ENCODE data around the gene OR56A1. TPM values are rescaled to one million over a fixed set of nuclear protein-coding genes. Genes with fewer than 3 reads are reported as not detected.
A peak's percentile ranks its signal among the peaks of the same experiment; 100 is the strongest.

OR56A1 gene
- total RNA-seq, 1 donor from 2014 or later: not detected

DNA sequence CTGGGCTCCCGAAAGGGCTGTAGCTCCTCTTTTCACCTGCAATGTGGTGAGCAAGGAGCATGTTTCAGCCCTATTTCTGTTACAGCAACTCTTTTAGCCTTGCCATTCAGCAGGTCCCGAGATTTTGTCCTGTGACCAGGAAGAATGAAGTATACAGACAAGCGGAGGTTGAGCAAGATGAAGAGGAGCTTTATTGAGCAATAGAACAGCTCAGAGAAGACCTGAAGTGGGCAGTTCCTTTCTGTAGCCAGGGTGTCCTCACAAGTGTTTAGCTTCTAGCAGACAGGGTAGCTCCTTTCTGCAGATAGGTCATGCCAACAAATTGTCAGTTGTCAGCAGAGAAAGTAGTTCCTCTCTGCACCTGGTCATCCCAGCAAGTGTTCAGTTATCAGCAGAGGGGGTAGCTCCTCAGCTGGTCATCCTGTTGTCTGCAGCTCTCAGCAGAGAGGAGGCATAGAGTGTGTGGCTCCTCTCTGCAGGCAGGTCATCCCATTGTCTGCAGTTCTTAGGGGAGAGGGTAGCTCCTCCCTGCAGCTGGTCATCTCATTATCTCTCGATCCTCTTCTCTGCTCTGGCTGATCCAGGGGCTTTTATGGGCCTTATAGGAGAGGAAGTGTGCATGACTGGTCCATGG is 18.4 kb downstream of the OR56A1 start:
- no peak overlapping the region for H3K4me3 Mint-ChIP-seq (ENCODE audit: unreplicated experiment)
- no peak overlapping the region for H3K27ac Mint-ChIP-seq (ENCODE audit: unreplicated experiment)
- no peak for DNase-seq (ENCODE audit: low spot score)
- H3K27me3 Mint-ChIP-seq (ENCODE audit: low read depth): peaks cover 5% of the 10 kb centered on the region
- peaks cover 1% of the 10 kb centered on the region for H3K36me3 Mint-ChIP-seq (ENCODE audit: low read depth)
- TF ChIP-seq, protein P1, sequence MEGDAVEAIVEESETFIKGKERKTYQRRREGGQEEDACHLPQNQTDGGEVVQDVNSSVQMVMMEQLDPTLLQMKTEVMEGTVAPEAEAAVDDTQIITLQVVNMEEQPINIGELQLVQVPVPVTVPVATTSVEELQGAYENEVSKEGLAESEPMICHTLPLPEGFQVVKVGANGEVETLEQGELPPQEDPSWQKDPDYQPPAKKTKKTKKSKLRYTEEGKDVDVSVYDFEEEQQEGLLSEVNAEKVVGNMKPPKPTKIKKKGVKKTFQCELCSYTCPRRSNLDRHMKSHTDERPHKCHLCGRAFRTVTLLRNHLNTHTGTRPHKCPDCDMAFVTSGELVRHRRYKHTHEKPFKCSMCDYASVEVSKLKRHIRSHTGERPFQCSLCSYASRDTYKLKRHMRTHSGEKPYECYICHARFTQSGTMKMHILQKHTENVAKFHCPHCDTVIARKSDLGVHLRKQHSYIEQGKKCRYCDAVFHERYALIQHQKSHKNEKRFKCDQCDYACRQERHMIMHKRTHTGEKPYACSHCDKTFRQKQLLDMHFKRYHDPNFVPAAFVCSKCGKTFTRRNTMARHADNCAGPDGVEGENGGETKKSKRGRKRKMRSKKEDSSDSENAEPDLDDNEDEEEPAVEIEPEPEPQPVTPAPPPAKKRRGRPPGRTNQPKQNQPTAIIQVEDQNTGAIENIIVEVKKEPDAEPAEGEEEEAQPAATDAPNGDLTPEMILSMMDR (IDR thresholded peaks at IDR 0.05): no peak
- H3K4me1 Mint-ChIP-seq (ENCODE audit: low read depth): no peaks in the 10 kb centered on the region
- peaks cover 7% of the 10 kb centered on the region for H3K9me3 Mint-ChIP-seq (ENCODE audit: low read depth)

DNA sequence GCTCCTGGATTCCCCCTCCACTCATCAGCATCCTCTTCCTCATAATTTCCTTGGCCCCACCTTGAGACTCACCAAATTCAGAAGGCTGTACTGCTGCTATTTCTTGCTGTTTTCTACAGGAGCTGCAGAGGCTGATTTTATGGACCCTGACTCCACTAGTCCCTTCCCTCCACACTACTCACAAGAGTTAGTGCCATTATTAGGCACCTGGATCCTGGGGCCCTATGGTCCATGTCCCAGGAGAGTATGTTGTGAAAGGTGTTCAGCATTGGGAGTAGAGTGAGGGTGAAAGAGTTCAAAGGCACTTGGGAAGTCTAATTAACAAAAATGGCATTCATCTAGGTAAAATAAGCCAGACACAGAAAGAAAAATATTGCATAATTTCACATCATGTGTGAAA is 23.7 kb downstream of the OR56A1 start, which contains the start of gene OR56A4:
Gene OR56A4, minus strand, starts transcription at position 101 of the 400 bp plus-strand sequence. CDS start 3,954 bp downstream, outside the sequence.
- Mint-ChIP-seq H3K27ac (ENCODE audit: unreplicated experiment) (no peak within 1 kb of the TSS), H3K4me1 (ENCODE audit: low read depth) (no peaks in the 10 kb centered on the region), H3K4me3 (ENCODE audit: unreplicated experiment) (no peak within 1 kb of the TSS), H3K9me3 (ENCODE audit: low read depth) (no peaks in the 10 kb centered on the region), H3K36me3 (ENCODE audit: low read depth) (no peaks in the 10 kb centered on the region), H3K27me3 (ENCODE audit: low read depth) (peaks cover 22% of the 10 kb centered on the region)
- TF ChIP-seq, protein P1 (IDR thresholded peaks at IDR 0.05): no peak
- no peak for DNase-seq (ENCODE audit: low spot score)

DNA sequence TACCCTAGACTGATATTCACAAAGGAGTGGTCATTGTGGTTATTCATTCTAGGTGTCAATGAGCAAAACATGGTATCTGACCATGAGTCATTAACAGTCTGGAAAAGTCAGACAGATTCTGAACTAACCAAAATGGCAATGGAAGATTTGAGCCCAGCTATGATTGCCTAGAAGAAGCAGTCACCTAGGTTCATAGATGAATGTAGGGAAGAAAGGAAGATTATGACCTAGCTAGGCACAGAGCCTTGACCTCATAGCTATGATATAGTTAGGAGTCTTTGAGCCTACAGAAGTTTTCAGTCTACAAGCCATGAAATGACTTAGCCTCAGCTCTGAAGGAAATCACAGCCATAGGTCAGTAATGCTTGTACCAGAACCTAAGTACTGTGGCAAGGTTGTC is 24.2 kb downstream of the OR56A1 start:
- Mint-ChIP-seq H3K36me3 (ENCODE audit: low read depth) (no peaks in the 10 kb centered on the region), H3K9me3 (ENCODE audit: low read depth) (no peaks in the 10 kb centered on the region), H3K27me3 (ENCODE audit: low read depth) (peaks cover 23% of the 10 kb centered on the region), H3K27ac (ENCODE audit: unreplicated experiment) (no peak overlapping the region), H3K4me1 (ENCODE audit: low read depth) (no peaks in the 10 kb centered on the region), H3K4me3 (ENCODE audit: unreplicated experiment) (no peak overlapping the region)
- DNase-seq (ENCODE audit: low spot score): no peak
- TF ChIP-seq, protein P1 (IDR thresholded peaks at IDR 0.05): no peak

DNA sequence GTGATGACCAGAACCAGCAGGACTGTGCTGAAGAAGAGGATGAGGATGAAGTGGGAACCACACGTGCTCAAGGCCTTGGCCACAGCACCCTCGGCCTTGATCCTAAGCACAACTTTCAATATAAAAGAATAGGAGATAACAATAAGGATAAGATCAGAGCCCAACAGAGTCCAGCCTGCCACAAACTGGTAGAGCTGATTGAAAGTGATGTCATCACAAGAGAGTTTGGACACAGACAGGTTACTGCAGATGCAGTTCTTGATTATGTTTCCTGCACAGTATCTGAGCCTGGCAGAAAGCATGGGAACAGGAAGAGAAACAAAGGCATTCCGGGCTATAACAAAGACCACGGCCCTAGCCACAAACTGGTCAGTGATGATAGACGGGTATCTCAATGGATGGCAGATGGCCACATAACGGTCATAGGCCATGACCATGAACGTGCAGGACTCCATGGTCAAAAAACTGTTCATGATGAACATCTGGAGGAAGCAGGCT is 28.3 kb downstream of the OR56A1 start:
- Mint-ChIP-seq H3K27me3 (ENCODE audit: low read depth) (peaks cover 28% of the 10 kb centered on the region), H3K36me3 (ENCODE audit: low read depth) (no peaks in the 10 kb centered on the region), H3K4me3 (ENCODE audit: unreplicated experiment) (no peak overlapping the region), H3K4me1 (ENCODE audit: low read depth) (no peaks in the 10 kb centered on the region), H3K27ac (ENCODE audit: unreplicated experiment) (no peak overlapping the region), H3K9me3 (ENCODE audit: low read depth) (no peaks in the 10 kb centered on the region)
- no peak for DNase-seq (ENCODE audit: low spot score)
- TF ChIP-seq, protein P1 (IDR thresholded peaks at IDR 0.05): no peak

DNA sequence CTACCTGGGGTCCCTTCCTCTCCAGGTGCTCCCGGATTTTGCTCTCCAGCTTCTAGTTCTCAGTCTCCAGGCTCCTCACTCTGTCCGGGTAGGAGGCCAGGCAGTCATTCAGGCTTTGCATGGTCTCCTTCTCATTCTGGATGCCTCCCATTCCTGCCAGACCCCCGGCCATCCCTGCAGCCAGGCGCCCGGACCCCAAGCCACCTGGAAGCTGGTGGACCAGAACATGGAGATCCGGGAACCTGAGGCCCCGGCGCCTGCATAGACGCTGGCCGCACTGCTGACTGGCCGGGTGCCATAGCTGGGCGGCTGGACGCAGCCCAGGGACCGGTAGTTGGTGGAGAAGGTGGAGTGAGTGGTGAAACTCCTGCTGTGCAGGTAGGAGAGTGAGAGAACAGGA is 35.8 kb downstream of the OR56A1 start:
- peak; percentile 86 for DNase-seq (ENCODE audit: low spot score)
- H3K4me3 Mint-ChIP-seq (ENCODE audit: unreplicated experiment): no peak overlapping the region
- no peaks in the 10 kb centered on the region for H3K9me3 Mint-ChIP-seq (ENCODE audit: low read depth)
- no peak overlapping the region for H3K27ac Mint-ChIP-seq (ENCODE audit: unreplicated experiment)
- H3K27me3 Mint-ChIP-seq (ENCODE audit: low read depth): peaks cover 5% of the 10 kb centered on the region
- TF ChIP-seq, protein P1 (IDR thresholded peaks at IDR 0.05): no peak
- H3K36me3 Mint-ChIP-seq (ENCODE audit: low read depth): no peaks in the 10 kb centered on the region
- no peaks in the 10 kb centered on the region for H3K4me1 Mint-ChIP-seq (ENCODE audit: low read depth)
